Stromal cell of bone marrow (primary cell): ENCODE results near the gene ANKRD50.

Source experiments
- DNase-seq: peaks from one replicate; pipeline ENCODE4 v3.0.0-alpha.2; 2012; ENCODE audit warnings: low read depth

Gene ANKRD50, protein sequence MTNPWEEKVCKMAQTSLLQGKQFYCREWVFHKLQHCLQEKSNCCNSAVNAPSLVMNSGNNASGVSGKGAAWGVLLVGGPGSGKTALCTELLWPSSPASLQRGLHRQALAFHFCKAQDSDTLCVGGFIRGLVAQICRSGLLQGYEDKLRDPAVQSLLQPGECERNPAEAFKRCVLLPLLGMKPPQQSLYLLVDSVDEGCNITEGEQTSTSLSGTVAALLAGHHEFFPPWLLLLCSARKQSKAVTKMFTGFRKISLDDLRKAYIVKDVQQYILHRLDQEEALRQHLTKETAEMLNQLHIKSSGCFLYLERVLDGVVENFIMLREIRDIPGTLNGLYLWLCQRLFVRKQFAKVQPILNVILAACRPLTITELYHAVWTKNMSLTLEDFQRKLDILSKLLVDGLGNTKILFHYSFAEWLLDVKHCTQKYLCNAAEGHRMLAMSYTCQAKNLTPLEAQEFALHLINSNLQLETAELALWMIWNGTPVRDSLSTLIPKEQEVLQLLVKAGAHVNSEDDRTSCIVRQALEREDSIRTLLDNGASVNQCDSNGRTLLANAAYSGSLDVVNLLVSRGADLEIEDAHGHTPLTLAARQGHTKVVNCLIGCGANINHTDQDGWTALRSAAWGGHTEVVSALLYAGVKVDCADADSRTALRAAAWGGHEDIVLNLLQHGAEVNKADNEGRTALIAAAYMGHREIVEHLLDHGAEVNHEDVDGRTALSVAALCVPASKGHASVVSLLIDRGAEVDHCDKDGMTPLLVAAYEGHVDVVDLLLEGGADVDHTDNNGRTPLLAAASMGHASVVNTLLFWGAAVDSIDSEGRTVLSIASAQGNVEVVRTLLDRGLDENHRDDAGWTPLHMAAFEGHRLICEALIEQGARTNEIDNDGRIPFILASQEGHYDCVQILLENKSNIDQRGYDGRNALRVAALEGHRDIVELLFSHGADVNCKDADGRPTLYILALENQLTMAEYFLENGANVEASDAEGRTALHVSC (N-terminal part only)

DNA sequence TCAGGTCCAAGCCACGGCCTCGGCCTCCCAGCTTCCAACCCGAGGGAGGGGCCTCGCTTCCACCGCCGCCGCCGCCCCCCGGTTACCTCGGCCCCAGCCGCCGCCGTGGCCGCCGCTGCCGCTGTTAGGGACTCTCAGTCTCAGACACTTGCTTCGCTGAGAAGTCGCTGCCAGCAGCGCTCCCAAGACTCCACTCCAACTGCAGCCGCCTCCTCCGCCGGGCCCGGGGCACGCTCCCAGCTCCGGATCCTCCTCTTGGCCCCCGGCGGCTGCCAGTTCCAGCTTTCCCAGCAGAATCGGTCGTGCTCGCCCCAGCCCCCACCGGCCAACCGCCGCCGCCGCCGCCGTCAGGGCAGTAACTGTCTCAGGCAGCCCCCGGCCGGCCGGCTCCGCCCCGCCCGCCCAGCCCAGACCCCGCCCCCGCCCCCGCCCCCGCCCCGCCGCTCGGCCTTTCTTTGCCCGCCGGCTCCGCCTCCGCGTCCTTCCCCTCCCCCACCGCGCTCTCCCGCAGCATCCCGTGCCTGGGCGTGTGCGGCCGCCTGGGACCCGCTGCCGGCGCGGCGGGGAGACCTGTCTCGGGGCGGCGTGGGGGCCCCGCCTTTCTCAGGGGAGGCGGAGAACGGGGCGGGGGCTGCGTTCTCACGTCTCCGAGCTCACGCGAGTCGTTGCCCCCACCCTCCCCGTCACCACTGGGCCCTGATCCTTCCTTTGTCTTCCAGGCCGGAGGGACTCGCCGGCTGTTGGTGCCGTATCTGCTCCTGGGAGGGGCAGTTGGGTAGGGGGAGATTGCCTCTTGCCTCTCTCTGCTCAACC, at the start of gene ANKRD50:
Gene ANKRD50, minus strand, starts transcription at position 361 of the 813 bp plus-strand sequence. CDS start 2,221 bp downstream, outside the sequence.
- DNase-seq: peak; percentile 84

DNA sequence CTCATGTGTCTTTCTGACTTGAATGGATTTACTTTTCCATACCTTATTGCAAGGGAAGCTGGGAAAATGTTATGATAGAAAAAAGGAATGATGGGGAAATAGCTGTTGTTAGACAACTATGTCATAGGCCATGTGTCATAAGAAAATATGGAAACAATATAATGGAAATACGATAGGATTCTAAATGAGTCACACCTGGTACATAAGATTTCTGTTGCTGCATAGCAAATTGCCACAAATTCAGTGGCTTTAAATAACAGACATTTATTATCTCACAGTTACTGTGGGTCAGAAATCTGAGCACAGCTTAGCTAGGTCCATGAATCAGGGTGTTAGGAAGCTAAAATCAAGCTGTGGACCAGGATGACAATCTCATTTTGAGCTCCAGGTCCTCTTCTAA, 44.6 kb upstream of the ANKRD50 start:
- DNase-seq: no peak

DNA sequence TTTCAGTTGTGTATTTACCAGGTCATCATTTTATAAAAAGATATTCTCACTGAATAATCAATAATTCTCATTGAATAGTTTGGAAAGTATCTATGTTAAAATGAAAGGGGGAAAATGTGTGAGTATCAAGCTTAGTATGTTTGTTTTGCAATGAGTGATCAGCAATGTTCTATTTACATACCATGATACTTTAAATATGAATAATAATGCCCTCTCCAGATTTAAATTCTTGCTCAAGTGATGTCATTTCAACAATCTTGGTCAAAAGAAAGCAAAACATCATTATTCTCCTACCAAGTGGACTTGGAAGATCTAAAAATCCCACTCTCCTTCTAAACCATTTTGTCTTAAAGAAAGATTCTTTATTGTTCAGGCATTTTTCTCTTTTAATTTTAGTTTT, 42.1 kb upstream of the ANKRD50 start:
- no peak for DNase-seq

DNA sequence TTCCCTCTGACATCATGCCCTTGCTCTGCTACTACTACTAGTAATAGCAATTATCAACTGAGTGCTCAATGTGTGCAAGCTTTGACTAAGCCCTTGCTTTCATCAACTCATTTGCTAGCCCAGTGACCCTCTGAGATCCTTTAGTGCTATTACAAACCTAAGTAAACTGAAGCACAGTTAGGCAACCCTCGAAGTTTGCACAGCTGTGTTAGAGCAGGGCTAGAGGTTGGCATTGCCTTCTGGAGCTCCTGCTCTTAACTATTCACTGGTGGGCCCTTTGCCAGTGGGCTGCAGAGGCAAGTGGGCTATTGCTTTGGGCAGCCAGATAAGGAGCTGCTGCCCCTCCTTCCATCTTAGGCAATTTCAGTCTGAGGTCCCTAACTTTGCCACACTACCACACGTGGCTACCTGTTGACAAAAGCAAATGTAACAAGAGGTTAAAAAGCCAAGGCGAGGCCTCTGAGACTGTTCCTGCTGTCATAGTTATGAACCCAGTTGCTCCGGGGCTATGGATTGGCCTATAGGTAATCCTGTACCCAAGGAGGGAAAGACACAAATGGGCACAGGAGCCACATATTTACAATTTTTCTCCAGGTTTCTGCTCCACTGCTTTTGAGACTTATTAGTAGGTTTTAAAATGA, 41.5 kb upstream of the ANKRD50 start:
- no peak for DNase-seq

DNA sequence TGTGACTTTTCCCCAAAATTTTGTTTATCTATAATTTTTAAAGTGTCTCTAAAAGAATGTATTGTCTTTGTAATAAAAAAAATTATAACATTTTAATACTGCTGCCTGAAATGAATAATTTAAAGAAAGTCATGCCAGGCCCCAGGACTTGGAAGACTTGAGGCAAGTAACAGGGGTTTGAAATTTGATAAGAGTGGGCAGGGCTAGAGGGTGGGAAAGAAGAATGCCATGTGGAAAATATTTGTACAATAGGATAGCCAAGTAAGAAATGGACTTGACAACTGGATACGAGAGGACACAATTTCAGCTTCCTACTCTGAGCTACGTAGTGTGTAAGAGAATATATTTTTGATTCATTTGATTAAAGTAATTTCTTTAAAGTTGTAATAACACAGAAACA, 36.9 kb upstream of the ANKRD50 start:
- no peak for DNase-seq

DNA sequence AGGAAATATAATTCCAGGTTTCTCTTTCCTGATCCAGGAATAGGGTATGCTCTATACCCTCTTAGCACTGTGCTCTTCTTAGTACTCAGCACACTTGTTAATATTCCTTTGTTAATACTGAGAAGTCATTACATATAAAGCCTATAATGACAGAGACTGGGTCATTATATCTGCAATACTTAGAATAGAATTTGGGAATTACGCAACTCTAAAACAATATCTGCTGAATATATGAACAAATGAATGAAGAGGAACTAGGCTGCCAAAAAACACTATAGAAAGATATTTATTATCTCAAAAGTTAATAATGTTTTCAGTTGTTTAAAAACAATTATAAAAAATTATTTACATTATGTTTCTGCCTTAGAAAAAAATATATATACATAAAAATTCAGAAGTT, 36.4 kb upstream of the ANKRD50 start:
- no peak for DNase-seq

DNA sequence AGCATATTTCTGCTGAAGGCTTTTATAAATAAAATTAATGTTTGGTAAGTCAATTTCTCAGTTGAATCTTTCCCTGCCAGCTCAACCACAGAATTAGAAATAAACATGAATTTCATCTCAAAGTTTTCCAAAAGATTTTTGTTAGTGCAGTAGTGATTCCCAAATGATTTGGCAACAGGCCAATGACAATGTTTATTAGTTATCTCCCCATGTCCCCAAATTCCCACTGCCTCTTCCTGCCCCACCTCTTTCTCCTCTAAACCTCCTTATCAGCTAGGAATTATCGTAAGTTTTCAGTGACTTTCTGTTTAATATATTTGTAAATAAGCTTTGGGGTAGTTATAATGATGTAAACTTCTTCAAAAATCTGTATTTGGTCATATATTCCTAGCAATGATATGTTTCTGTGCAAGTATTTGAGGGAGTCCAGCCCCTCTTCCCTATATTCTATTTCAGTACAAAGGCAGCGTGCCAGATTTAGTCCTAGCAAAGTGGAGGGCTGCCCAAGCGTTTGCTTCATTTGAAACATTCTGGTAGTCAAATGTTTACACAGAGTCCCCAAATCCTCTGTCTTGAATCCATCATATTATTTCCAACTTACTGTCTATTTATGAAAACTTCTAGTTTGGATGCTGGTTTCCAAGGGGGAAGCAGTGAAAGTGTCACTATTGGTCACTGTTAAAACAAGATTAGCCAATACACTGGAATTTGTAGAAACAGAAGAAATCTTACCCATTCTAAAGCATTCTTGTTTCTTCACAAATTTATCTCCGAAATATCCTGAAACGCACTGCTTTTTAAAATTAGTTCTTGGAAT, 33.7 kb upstream of the ANKRD50 start:
- peak; percentile 23 for DNase-seq

DNA sequence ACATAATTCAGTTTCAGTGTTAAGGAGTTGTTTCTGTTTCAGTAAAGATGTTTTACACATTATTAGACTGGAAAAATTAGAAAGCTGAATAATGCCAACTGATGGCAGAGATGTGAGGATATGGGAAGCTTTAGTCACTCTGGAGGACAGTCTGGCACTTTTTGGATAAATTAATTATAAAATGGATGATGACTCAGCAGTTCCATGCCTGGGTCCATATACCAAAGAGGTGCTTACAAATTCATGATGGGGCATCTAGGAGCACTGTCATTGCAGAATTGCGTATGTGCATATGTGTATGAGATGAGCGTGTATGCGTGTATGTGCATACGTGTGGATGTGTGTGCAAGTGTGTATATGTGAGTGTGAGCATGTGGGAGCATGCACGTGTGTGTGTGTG, 31.2 kb upstream of the ANKRD50 start:
- no peak for DNase-seq

DNA sequence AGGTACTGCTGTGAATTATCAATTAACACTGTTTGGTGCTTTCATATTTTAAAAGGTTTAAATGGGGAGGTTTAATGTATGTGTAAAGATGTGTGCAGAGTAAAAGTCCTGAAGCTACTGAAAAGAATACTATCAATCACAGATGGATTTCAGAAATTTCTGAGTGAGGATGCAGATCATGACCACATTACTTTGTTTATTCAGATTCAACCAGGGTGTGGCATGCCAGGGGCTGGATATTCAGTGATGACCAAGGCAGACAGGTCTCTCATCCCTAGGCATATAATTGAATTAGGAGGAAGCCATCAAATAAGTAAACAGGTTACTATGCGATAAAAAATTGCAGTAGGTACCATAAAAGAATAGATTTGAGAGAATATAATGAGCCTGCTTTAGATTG, 28.0 kb upstream of the ANKRD50 start:
- DNase-seq: no peak

DNA sequence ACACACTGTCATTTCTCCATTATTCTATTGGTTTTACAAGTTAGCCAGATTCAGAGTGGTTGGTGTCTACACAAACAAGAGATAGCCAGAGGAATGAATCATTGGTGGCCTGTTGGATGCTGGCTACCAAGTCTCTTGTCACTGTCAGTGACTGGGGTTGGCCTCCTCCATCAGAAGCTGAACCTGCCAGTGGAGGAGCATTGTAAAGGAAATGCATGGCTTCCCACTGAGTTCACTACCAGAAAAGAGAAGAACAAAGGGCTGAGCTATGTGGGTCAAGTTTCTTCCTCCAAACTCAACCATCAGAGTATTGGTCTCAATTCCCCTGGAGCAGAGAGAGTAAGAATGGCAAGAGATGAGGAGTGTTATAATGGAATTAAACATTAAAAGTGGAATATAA, 26.5 kb upstream of the ANKRD50 start:
- no peak for DNase-seq

DNA sequence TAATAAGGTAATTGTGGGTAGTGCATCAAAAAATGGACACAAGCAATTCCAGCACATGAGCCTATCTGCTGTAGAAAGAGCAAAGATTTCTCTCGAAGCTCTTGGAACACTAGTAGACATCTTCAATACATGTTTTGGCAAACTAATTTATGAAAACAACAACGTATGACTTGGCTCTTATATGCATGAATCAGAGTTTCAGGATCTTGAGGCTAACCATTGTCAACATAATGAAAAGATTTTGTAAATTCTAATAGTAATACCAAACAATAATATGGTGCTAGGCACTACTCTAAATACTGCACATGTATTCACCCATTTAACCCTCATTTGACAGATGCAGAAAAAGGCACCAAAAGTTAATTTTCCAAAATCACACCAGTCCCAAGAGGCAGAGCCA, 25.1 kb upstream of the ANKRD50 start:
- DNase-seq: no peak

DNA sequence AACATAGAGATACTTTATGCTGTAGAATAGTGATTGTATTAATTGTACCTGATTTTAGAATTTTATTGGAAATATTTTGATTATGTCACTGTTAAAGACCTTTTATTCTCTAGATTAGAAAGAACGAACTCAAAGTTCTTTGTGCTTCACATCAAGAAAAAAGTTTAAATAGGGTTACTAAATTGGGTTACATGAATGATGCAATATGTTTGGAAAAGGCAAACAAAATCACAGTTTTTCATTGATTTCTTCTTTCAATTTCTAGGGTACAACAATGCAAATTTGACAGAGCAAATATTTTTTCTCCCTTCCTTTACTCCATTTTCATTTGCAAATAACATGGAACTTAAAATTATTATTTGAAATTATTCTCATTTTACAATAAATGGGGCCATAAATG, 24.0 kb upstream of the ANKRD50 start:
- DNase-seq: no peak

DNA sequence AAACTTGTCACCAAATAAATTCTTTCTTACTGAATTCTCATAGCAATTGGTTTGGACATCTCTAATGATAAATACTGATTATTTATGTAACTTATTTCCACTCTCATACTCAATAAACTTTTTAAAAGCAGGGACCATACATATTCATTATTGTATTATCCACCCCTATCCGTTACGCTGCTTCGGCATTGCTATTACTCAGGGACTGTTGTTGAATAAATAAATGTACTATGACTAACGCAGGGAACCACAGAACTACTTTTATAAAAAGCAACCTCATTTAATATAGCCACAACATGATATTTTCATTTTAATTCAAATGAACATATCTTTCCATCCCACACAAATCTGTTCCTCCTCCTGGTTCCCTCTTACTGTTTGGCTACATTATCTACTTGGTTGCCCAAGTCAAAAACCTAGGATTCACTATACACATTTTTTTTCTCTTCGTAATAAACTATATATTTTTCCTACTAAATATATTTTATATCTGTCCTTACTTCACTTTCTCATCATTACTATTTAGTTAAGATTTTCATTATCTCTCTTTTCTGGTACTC, 14.9 kb upstream of the ANKRD50 start:
- DNase-seq: no peak

DNA sequence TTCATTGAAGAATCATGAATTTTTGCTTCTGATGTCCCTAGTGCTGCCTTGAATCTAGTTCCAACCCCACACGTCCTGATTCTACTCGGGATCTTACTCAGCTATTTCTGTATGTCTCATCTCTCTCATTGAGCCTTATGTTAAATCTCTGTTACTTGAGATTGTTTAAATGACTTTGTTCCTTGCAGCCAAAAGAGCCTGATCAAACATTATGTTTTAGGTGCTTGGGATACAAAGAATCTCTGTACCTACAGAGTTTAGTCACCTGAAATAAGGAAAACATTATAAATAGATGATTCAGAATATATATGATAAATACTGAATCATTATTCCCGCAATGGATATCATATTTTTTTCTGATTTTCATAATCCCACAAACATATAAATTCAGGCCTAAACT, 13.7 kb upstream of the ANKRD50 start:
- no peak for DNase-seq

DNA sequence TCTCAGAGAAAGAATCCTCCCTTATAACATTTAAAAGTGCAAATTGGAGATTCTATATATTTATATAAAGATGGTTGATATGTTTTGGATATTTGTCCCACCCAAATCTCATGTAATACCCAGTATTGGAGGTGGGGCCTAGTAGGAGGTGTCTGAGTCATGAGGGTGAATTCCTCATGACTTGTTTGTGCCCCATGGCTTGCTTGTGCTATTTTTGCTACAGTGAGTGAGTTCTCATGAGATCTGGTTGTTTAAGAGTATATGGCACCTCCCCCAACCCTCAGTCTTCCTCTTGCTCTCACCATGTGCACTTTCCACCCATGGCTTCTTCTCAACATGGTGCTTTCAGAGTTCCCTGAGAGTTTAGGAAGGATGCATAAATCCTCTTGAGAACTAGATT, 9.5 kb upstream of the ANKRD50 start:
- peak; percentile 9 for DNase-seq

DNA sequence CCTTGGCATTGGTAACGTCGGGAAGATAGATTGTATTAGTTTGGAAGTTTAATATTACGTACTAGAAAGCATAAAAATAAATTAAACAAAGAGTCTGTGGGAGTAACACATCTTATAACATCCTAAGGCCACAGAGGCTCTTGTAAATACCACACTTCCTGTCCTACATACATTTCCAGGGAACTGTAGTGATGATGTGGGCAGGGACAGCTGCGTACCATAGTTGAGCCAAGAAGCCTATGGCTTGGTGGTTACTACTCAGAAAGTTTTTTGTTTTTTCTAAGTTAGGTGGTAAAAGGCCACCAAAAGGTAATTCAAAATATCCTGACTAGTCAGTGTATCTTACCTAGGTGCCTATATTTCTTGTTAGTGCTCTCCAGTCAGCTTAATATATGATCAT, 4.6 kb upstream of the ANKRD50 start:
- DNase-seq: no peak

DNA sequence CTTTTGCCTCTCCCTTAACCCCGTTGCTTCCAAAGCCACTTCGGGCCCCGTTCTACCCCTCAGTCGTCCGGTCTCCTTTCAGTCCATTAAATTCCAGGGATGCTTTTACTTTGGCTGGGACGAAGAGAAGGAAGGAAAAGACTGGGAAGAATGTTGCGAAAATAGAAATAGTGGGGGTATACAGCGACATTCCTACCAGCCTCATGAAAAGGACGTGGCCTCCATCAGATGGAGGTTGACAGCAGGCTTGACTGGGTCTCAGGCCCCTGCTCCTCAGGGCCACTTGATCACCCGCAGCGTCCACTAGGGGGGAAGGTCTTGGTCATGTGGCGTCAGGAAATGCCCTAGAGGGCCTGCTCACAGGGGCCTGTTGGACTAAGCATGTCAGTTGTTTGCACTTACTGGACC, 657 bp upstream of the ANKRD50 start:
- peak; percentile 53 for DNase-seq

DNA sequence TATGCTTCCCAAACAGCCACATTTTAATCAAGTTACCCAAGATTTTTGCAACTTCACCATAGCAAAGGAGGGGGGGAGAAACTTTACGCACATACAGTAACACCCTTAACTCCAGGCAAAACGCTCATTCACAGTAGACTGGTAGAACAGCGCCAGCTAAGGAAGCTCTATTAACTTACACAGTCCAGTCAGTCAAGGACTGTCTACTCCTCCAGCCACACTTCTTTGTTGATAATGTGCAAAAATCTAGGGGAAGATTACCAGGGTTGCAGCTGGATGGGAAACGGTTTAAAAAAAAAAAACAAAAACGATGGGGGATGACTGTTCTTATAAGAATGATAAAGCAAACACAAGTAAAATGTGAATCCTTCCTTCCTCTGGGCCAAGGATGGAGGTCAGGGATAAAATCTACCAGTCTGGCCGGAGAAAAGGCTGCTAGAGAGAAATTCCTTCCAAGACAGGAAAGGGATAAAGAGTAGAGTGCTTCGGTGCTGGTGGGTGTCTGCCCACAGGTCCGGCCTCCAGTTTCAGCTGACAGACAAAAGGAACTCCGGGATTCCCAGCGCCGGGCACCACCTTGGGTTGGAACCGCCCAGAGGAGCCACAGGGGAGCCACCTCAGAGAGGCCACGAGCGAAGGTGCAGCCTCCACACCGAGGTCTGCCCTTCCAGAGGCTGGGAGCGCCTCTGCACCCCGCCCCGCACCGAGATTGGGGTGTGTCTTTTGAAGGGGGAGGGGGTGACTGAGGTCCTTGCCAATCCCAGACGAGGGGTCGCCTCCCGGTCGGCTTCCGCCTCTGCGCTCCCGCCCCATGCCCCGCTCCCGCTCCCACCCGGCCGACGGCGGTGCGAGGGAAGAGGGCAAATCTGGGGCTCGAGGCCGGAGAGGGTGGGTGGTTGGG, 811 bp downstream of the ANKRD50 start:
- peak; percentile 63 for DNase-seq

DNA sequence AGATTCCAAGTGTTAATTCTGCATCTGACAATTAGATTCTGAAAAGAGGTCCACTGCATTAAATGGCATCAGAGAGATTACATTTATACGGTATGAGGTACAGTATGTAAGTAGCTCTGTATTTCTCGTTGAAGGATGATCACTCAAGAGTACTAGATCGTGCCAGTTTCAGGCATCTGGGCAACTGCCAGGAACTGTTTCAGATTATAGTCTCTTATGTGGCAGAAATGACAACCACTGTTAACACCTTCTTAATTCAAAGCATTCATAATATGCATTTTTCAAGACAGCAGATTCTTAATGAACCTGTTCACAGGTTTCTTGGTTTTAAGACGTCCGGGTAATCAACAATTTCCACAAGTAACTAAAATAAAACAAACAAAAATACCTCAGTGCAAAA, 1.6 kb downstream of the ANKRD50 start:
- DNase-seq: no peak
